Spinal cord (tissue), 10 donors: Measurements from ENCODE around the gene PAQR5. TPM values are rescaled to one million over a fixed set of nuclear protein-coding genes. Genes with fewer than 3 reads are reported as not detected.

Source experiments
- DNase-seq, 6 donors: peaks; one replicate each; pipeline versions ENCODE4 v3.0.0 to v3.0.0-alpha.2; 2013 to 2015; ENCODE audit warnings: low spot score in 6 of 6, low read depth in 4 of 6
- H3K27ac ChIP-seq: one replicate; pipeline ENCODE4 v1.5.1; 2013; ENCODE audit warnings: low read depth, low read length, control low read depth
- H3K27me3 ChIP-seq: one replicate; pipeline ENCODE4 v1.6.1; 2013; ENCODE audit warnings: low read length; ENCODE audit not compliant: control insufficient read depth, insufficient read depth
- H3K36me3 ChIP-seq: one replicate; pipeline ENCODE4 v1.6.1; 2013; ENCODE audit warnings: low read length; ENCODE audit not compliant: control insufficient read depth, insufficient read depth
- H3K4me1 ChIP-seq: one replicate; pipeline ENCODE4 v1.6.1; 2013; ENCODE audit warnings: low read length; ENCODE audit not compliant: control insufficient read depth, insufficient read depth
- H3K4me3 ChIP-seq: one replicate; pipeline ENCODE4 v1.5.1; 2013; ENCODE audit warnings: low read depth, low read length, control low read depth
- H3K9me3 ChIP-seq: one replicate; pipeline ENCODE4 v1.6.1; 2013; ENCODE audit warnings: low read length; ENCODE audit not compliant: control insufficient read depth, insufficient read depth
- WGBS: methylation state at CpG from one replicate; pipeline ENCODE4 v1.1.5; 2013; ENCODE audit warnings: missing lambda C conversion rate; ENCODE audit not compliant: insufficient coverage; 5-methylcytosine and 5-hydroxymethylcytosine counted together
- polyA plus RNA-seq, 2 donors: library from polyadenylated mRNA; unstranded; fragments of 120-200 nt; gene quantifications; one replicate each; pipeline ENCODE4 v1.2.1, GENCODE V29; 2013; ENCODE audit not compliant: insufficient read length in 2 of 2
- total RNA-seq, 2 donors: library from RNA; depleted of rRNA in 1 of 2; stranded (reverse); fragments of 120-200 nt in 1 of 2; fragments of >200 nt in 1 of 2; gene quantifications; one replicate each; pipeline versions ENCODE4 v1.2.3 to v1.2.4, GENCODE V29; 2013 to 2014
- donor health status: healthy.

The PAQR5 gene
- total and polyA plus RNA-seq, 4 donors: 2.9 to 9.3 (median 4.8) TPM

DNA sequence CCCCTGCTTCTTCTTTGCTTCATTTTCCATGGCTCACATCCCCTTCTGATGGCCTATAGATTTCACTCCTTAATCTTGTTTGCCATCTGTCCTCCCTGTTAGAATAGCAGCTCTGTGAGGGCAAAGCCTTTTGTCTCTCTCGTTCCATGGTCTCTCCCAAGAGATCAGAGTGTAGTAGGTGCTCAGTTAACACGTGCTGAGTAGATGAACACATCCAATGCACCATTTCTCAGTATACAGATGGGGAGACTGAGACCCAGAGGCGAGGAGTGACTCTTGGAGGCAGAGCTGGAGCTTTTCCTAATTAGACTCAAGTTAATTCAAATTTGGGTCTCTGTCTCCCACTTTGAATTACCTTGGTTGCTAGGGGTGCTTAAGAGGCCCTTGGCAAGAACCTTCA lies 4.2 kb downstream of the PAQR5 start:
- H3K4me1 ChIP-seq: peaks cover 19% of the 10 kb centered on the region
- WGBS: no CpG with 5 or more reads among the region's 3 CpGs
- H3K36me3 ChIP-seq: no peaks in the 10 kb centered on the region
- H3K4me3 ChIP-seq: no peak overlapping the region
- peaks cover 23% of the 10 kb centered on the region for H3K27me3 ChIP-seq
- no peak for DNase-seq
- H3K27ac ChIP-seq: no peak overlapping the region
- no peaks in the 10 kb centered on the region for H3K9me3 ChIP-seq

DNA sequence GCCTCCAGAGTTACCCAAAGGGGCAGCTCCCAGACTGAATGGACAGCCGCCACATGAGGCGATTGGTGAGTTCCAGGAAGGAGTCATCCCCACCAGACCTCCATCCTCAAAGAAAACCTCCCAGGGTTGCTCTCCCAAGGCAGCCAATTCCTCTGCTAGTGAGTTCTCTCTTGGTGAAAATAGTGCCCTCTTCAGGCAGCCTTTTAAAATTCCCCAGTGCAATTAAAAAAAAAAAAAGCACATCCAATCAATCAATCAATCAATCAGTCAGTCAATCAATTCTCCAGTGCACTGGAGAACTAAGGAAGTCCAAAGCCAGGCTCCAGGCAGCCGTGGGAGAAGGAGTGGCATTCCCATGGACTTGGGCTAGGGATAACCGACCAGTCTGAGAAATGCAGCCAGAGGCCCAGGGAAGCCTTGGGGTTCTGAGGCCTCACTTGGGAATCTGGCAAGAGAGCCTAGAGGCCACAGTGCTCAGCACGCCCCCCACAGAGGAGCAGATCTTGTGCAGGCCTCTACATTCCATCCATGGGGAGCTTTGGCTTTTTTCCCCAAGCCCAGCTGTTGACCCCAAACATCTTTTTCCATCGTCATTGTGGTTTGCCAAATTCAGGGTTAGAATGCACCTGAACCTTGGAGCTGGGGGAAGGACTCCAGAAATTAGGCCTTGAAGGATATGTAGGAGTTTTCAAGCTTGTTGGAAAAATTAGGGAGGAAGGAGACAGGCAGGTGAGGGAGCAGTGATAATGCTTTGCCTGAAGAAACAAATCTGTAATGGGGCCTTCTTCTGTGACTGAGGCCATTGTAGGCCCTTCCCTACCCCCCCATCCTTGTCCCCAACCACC lies 4.8 kb downstream of the PAQR5 start:
- no peak overlapping the region for H3K27ac ChIP-seq
- WGBS: 83% methylated on average over 4 of the region's 6 CpGs

DNA sequence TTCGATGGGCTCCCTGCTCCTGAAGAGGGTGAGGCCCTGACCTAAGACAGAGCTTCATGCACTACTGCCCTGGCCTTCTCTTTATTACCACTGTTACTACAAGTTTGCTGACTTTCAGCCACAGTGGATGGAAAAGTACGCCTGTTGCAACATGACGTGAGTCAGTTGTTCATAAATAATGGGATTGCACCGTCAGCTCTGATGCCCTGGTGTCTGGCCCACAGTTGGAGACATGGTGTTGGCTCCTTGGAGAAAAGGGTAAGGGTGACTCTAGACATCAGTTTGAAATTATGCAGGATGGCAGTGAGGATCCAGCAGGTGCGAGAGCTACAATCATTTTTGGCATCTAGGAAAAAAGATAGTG lies 5.5 kb downstream of the PAQR5 start:
- Histone ChIP-seq H3K27ac (no peak overlapping the region), H3K4me1 (peaks cover 11% of the 10 kb centered on the region), H3K9me3 (no peaks in the 10 kb centered on the region), H3K4me3 (no peak overlapping the region), H3K36me3 (no peaks in the 10 kb centered on the region), H3K27me3 (peaks cover 14% of the 10 kb centered on the region)
- DNase-seq: no peak
- WGBS: 78% methylated on average over 5 of the region's 5 CpGs

More for the DNA sequence above, 4.8 kb downstream of the PAQR5 start:
- Histone ChIP-seq H3K4me3 (no peak overlapping the region), H3K36me3 (no peaks in the 10 kb centered on the region), H3K4me1 (peaks cover 14% of the 10 kb centered on the region), H3K27me3 (peaks cover 16% of the 10 kb centered on the region), H3K9me3 (no peaks in the 10 kb centered on the region)
- DNase-seq: no peak

DNA sequence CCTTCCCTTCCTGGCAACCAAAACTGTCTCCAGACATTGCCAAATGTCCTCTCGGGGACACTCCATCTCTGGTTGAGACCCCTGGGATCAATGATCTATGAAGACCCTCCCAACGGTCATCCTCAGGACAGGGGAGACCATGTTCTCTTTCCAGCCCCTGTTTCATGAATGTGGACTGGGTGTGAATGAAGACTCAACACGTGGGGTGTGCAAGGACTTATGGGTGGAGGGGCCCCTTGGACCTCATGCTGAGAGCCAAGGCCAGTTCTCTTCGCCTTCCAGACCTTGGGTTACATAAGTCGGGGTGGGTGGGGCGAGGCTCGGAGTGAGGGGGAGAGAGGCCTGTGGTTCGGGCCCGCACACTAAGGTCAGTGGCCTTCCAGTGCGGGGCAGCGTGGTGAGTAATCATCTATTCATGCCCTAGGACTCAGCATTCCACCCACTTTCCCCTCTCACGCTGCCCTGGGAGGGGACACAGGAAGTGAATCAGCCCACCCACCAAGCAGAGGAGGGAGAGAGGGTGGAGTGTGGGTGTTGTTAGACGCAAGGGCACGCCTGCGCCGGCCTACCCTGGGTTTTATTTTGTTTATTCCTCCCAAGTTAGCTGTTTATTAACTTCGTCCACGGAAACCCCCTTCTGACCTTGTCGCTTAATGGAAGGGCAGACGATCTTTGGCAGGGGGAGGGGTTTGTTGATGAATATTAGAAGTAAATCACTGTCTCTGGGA lies 6.7 kb downstream of the PAQR5 start:
- peaks cover 3% of the 10 kb centered on the region for H3K27me3 ChIP-seq
- no peaks in the 10 kb centered on the region for H3K36me3 ChIP-seq
- 73% methylated on average over 7 of the region's 20 CpGs for WGBS
- DNase-seq: no peak
- H3K4me3 ChIP-seq: no peak overlapping the region
- H3K4me1 ChIP-seq: peaks cover 6% of the 10 kb centered on the region
- H3K9me3 ChIP-seq: no peaks in the 10 kb centered on the region
- no peak overlapping the region for H3K27ac ChIP-seq

DNA sequence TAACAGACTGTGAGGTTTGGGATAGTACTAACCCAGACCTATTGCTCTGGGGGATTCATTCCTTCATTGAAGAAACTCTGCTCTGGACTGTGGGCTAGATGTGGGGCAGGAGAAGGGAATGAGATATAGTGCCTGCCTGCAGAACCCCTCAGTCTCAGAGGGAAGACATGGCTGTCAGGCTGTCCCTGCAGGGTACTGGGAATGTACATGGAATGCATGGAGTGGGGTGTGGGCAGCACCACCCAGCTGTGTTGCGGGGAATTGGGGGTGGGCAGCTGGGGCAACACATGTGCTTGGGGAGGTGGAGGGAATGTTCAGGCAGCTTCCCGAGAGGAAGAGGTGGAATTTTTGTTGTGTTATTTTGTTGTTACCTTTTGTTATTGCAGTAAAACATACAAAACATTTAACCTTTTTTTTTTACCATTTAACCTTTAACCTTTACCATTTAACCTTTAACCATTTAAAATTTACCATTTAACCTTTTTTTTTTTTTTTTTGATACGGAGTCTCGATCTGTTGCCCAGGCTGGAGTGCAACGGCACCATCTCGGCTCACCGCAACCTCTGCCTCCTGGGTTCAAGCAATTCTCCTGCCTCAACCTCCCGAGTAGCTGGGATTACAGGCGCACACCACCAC lies 7.3 kb downstream of the PAQR5 start:
- H3K27me3 ChIP-seq: peaks cover 3% of the 10 kb centered on the region
- 100% methylated on average over 1 of the region's 9 CpGs for WGBS
- no peak overlapping the region for H3K4me3 ChIP-seq
- no peak overlapping the region for H3K27ac ChIP-seq
- H3K9me3 ChIP-seq: no peaks in the 10 kb centered on the region
- no peaks in the 10 kb centered on the region for H3K36me3 ChIP-seq
- H3K4me1 ChIP-seq: peaks cover 6% of the 10 kb centered on the region
- DNase-seq: no peak

DNA sequence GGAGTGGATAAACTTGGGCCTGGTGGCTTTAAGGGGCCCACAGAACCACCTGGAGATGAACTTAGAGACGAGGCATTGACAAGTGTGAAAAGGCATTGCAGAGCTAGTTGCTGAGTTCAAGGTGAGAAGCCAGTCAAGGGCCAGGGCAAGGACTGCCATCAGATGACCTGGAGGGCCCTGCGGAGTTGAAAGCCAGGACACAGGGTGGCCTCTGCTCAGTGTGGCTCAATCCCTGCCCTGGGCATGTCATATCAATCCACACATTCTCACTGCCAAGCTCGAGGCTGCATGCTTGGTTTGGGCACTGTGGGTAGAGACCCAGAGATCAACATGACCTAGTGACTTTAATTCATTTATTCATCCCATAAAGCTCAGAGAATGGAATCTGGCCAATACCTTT lies 9.2 kb downstream of the PAQR5 start:
- no peak overlapping the region for H3K4me3 ChIP-seq
- no peaks in the 10 kb centered on the region for H3K9me3 ChIP-seq
- WGBS: 84% methylated on average over 2 of the region's 3 CpGs
- H3K27ac ChIP-seq: no peak overlapping the region
- no peak for DNase-seq
- H3K27me3 ChIP-seq: no peaks in the 10 kb centered on the region
- H3K36me3 ChIP-seq: no peaks in the 10 kb centered on the region
- H3K4me1 ChIP-seq: peaks cover 3% of the 10 kb centered on the region

DNA sequence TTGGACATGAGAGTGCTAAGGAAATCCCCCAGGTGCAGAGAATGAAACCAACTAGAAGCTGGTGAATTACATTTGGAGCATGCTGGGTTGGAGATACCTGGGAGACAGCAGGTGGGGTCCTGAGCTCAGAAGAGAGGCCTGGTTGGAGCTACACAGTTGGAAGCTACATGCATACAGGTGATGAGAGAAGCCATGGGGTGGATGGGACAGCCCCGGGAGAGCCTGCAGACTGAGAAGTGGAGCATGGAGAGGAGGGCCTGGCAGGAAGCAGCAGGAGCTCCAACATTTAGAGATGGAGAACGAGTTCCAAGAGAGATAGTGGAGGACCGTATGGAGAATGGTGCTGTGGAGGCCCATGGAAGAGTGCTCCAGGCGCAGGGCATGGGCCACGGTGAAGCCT lies 10.2 kb downstream of the PAQR5 start:
- WGBS: 85% methylated on average over 5 of the region's 5 CpGs

DNA sequence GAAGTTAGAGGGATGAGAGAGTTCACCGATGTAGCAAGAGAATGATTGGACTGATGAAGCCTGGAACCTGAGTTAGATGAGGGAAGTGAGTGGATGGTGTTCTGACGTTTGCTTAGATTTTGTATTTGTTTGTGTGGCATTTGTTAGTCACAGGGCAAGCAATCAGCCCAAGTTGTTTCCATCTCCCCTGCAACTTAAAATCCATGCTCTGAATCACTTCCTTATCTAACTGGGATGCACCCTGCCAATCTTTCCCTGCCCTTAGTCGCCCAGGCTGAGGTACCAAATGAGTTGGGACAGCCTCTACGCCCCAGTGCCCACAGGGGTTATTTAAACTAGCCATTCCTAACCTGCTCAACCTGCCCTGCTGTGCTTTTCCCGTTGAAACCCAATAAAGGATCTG lies 12.6 kb downstream of the PAQR5 start:
- no peaks in the 10 kb centered on the region for H3K27me3 ChIP-seq
- H3K9me3 ChIP-seq: no peaks in the 10 kb centered on the region
- WGBS: 59% methylated on average over 4 of the region's 5 CpGs
- H3K4me1 ChIP-seq: peaks cover 3% of the 10 kb centered on the region
- H3K4me3 ChIP-seq: no peak overlapping the region
- DNase-seq: no peak
- H3K36me3 ChIP-seq: no peaks in the 10 kb centered on the region
- no peak overlapping the region for H3K27ac ChIP-seq

More for the DNA sequence above, 10.2 kb downstream of the PAQR5 start:
- no peak overlapping the region for H3K27ac ChIP-seq
- no peaks in the 10 kb centered on the region for H3K9me3 ChIP-seq
- no peak for DNase-seq
- no peaks in the 10 kb centered on the region for H3K36me3 ChIP-seq
- peaks cover 3% of the 10 kb centered on the region for H3K4me1 ChIP-seq
- H3K27me3 ChIP-seq: no peaks in the 10 kb centered on the region
- H3K4me3 ChIP-seq: no peak overlapping the region

DNA sequence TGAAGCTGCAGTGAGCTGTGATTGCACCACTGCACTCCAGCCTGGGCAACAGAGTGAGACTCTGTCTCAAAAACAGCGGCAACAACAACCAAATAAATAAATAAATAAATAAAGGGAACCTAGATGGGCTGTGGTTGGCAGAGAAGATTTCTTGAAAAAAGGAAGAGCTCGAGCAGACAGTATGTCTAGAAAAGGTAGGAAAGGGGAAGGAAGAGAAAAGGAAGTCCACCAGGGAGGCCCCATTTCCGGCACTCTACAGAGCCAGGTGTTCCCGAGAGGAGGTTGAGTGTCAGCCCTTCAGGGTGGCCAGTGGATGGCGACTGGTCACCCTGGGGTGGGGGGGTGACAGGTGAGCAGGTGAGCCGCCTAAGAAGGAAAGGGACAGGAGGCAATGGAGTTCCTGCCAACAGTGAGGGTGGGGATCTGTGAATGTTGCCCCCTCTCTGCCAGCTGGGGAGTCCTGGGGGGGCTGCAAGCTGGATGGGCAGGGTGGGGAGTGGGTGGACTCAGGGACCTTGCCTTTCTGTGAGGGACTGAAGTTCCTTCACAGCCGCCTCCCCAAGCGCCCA lies 14.8 kb downstream of the PAQR5 start:
- no peak for DNase-seq
- Histone ChIP-seq H3K4me1 (no peaks in the 10 kb centered on the region), H3K4me3 (no peak overlapping the region), H3K9me3 (no peaks in the 10 kb centered on the region), H3K36me3 (no peaks in the 10 kb centered on the region), H3K27ac (no peak overlapping the region), H3K27me3 (no peaks in the 10 kb centered on the region)
- WGBS: 89% methylated on average over 5 of the region's 8 CpGs
